Kidney (tissue), 14 donors: ENCODE results near the gene ARAP1. TPM values are rescaled to one million over a fixed set of nuclear protein-coding genes. Genes with fewer than 3 reads are reported as not detected.

Experiments
- DNase-seq, 5 donors: peaks; one replicate each; pipeline ENCODE4 v3.0.0-alpha.2; 2013 to 2020
- FAIRE-seq: peaks from 2 replicates; lab custom pipeline; 2012; peaks lifted over from hg19 to GRCh38; lab: Jason Lieb, UNC
- H3K27ac ChIP-seq, 2 donors: one replicate each; pipeline ENCODE4 v1.7.0; 2013; ENCODE audit warnings: low read depth in 2 of 2, low read length in 2 of 2, inconsistent platforms in 1 of 2
- H3K27me3 ChIP-seq: one replicate; pipeline ENCODE4 v1.7.1; 2013; ENCODE audit warnings: low read length, inconsistent platforms; ENCODE audit not compliant: control insufficient read depth, insufficient read depth
- H3K36me3 ChIP-seq, 3 donors: one replicate each; pipeline versions ENCODE4 v1.7.0 to v1.7.1; 2013; ENCODE audit warnings: low read length in 3 of 3, control low read depth in 1 of 3, inconsistent platforms in 1 of 3; ENCODE audit not compliant: insufficient read depth in 3 of 3, control insufficient read depth in 2 of 3
- H3K4me1 ChIP-seq, 3 donors: one replicate each; pipeline versions ENCODE4 v1.7.0 to v1.7.1; 2013; ENCODE audit warnings: low read length in 3 of 3, inconsistent platforms in 1 of 3, low read depth in 1 of 3; ENCODE audit not compliant: control insufficient read depth in 2 of 3, insufficient read depth in 2 of 3
- H3K4me3 ChIP-seq, 3 donors: one replicate each; pipeline versions ENCODE4 v1.7.0 to v1.8.1; 2013; ENCODE audit warnings: low read length in 3 of 3, control low read depth in 1 of 3, inconsistent platforms in 1 of 3
- H3K9ac ChIP-seq, 3 donors: one replicate each; pipeline versions ENCODE4 v1.7.0 to v1.7.1; 2013; ENCODE audit warnings: low read length in 3 of 3, control low read depth in 1 of 3, inconsistent platforms in 1 of 3
- H3K9me3 ChIP-seq, 3 donors: one replicate each; pipeline versions ENCODE4 v1.7.0 to v1.7.1; 2013; ENCODE audit warnings: low read length in 3 of 3, control low read depth in 1 of 3, inconsistent platforms in 1 of 3; ENCODE audit not compliant: control insufficient read depth in 2 of 3, insufficient read depth in 1 of 3
- intact Hi-C: fragments of 100-400 bp; cut with DNase I; formaldehyde crosslinking; loops from one replicate; pipeline ENCODE4 v1.11.1; 2022
- polyA plus RNA-seq: library from polyadenylated mRNA; stranded (reverse); fragments of 350-450 nt; fragmentation: Illumina TruSeq; extraction: RNeasy Lipid Tissue Mini Kit (QIAGEN cat#74804); gene quantifications from one replicate; pipeline ENCODE4 v1.2.3, GENCODE V29; 2014; ENCODE audit warnings: low read depth, low replicate concordance; ENCODE audit not compliant: insufficient read depth
- total RNA-seq: library from RNA; stranded (reverse); fragmentation: NEBNext Ultra II Directional; extraction: Animal tissue kit (Norgen Biotek cat#: 25700); gene quantifications from one replicate; pipeline ENCODE4 v1.2.1, GENCODE V29; 2021
- TF ChIP-seq, protein P1 (sequence below): IDR thresholded peaks from 3 replicates; pipeline ENCODE4 v1.5.1; 2012; ENCODE audit warnings: mild to moderate bottlenecking, moderate library complexity, borderline replicate concordance; ENCODE audit not compliant: insufficient read depth; ENCODE audit errors: extremely low read depth
- donor health status: control.
- donor health status: control.
- donor health status: control.
- donor health status: control.
- donor health status: control.
- donor health status: DM: yes; HTN: yes; CAD: no.
- donor health status: Normal renal cell carcinoma (clear cell type).

ARAP1 gene
- total and polyA plus RNA-seq, 2 donors from 2014 or later, result 58.2 to 80.8 TPM

- Histone ChIP-seq H3K4me3 (no peak overlapping the region), H3K9ac (no peak overlapping the region), H3K27ac (no peak overlapping the region), H3K9me3 (no peaks in the 10 kb centered on the region), H3K36me3 (no peaks in the 10 kb centered on the region), H3K4me1 (peaks cover 0 to 4% (median 0%) of the 10 kb centered on the region in 3 donors), H3K27me3 (no peaks in the 10 kb centered on the region)
- intact Hi-C loops, result loop anchor here (10.0 kb wide), 1 partner anchor 54 kb away; no protein-coding TSS in a partner anchor
- FAIRE-seq (no peak), DNase-seq (no peak)
- TF ChIP-seq, protein P1, sequence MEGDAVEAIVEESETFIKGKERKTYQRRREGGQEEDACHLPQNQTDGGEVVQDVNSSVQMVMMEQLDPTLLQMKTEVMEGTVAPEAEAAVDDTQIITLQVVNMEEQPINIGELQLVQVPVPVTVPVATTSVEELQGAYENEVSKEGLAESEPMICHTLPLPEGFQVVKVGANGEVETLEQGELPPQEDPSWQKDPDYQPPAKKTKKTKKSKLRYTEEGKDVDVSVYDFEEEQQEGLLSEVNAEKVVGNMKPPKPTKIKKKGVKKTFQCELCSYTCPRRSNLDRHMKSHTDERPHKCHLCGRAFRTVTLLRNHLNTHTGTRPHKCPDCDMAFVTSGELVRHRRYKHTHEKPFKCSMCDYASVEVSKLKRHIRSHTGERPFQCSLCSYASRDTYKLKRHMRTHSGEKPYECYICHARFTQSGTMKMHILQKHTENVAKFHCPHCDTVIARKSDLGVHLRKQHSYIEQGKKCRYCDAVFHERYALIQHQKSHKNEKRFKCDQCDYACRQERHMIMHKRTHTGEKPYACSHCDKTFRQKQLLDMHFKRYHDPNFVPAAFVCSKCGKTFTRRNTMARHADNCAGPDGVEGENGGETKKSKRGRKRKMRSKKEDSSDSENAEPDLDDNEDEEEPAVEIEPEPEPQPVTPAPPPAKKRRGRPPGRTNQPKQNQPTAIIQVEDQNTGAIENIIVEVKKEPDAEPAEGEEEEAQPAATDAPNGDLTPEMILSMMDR, result no peak
Measured at GRCh38 chr11:72730737-72731136, 21.5 kb downstream of the ARAP1 start.

- Histone ChIP-seq H3K4me3 (no peak overlapping the region), H3K36me3 (no peaks in the 10 kb centered on the region), H3K9me3 (no peaks in the 10 kb centered on the region), H3K9ac (no peak overlapping the region), H3K4me1 (peaks cover 0 to 4% (median 2%) of the 10 kb centered on the region in 3 donors), H3K27me3 (no peaks in the 10 kb centered on the region), H3K27ac (no peak overlapping the region)
- peak in 1 of 5 donors; percentile 18 for DNase-seq
- TF ChIP-seq, protein P1, result no peak
- FAIRE-seq, result no peak
- intact Hi-C loops, result loop anchor here (10.0 kb wide), 1 partner anchor 55 kb away; no protein-coding TSS in a partner anchor
Measured at GRCh38 chr11:72730243-72730642, 22.0 kb downstream of the ARAP1 start.

GRCh38 chr11:72727521-72727920, 24.7 kb downstream of the ARAP1 start:
- H3K9ac ChIP-seq, result no peak overlapping the region
- H3K36me3 ChIP-seq, result no peaks in the 10 kb centered on the region
- DNase-seq (peak in 1 of 5 donors; percentile 48), FAIRE-seq (no peak)
- no peak overlapping the region for H3K27ac ChIP-seq
- H3K9me3 ChIP-seq, result no peaks in the 10 kb centered on the region
- H3K4me1 ChIP-seq, result peaks cover 2 to 15% (median 10%) of the 10 kb centered on the region in 3 donors
- no peaks in the 10 kb centered on the region for H3K27me3 ChIP-seq
- TF ChIP-seq, protein P1, result no peak
- no peak overlapping the region for H3K4me3 ChIP-seq
- intact Hi-C loops, result loop anchor here (10.0 kb wide), 1 partner anchor 447 kb away; no protein-coding TSS in a partner anchor
